HEK293T (cell line): ENCODE results near the gene EME1.
A peak's percentile ranks its signal among the peaks of the same experiment; 100 is the strongest.

ENCODE experiments used
- CTCF ChIA-PET: fragments of 350-600 bp; formaldehyde crosslinking; extraction: SDS; loops from one replicate; lab custom pipeline; 2021; ENCODE audit warnings: antibody characterized with exemption, inconsistent platforms; lab: Yijun Ruan, JAX
- POLR2A ChIA-PET: fragments of 350-600 bp; formaldehyde crosslinking; extraction: SDS; loops from one replicate; lab custom pipeline; 2020; ENCODE audit warnings: antibody characterized with exemption, inconsistent platforms; lab: Yijun Ruan, JAX
- DNase-seq: peaks from one replicate; pipeline ENCODE4 v3.0.0; 2012; ENCODE audit warnings: mixed read lengths; ENCODE audit errors: extremely low spot score
- ARNT ChIP-seq: fragments of 450-650 bp; IDR thresholded peaks from 2 replicates; pipeline ENCODE4 v1.6.1; 2017; ENCODE audit warnings: mild to moderate bottlenecking
- BHLHE40 ChIP-seq: fragments of 450-650 bp; IDR thresholded peaks from 2 replicates; pipeline ENCODE4 v1.6.1; 2016; ENCODE audit warnings: mild to moderate bottlenecking, moderate library complexity, borderline replicate concordance
- CTBP1 ChIP-seq: fragments of 450-650 bp; IDR thresholded peaks from 2 replicates; pipeline ENCODE4 v1.6.1; 2016; ENCODE audit warnings: borderline replicate concordance
- ELF4 ChIP-seq: fragments of 450-650 bp; IDR thresholded peaks from 2 replicates; pipeline ENCODE4 v1.6.1; 2017; ENCODE audit warnings: antibody characterized with exemption
- FOXA1 ChIP-seq: fragments of 450-650 bp; IDR thresholded peaks from 2 replicates; pipeline ENCODE4 v1.6.1; 2016; ENCODE audit warnings: mild to moderate bottlenecking
- FOXK2 ChIP-seq: fragments of 450-650 bp; IDR thresholded peaks from 2 replicates; pipeline ENCODE4 v1.6.1; 2016; ENCODE audit warnings: mild to moderate bottlenecking
- FOXM1 ChIP-seq: fragments of 450-650 bp; IDR thresholded peaks from 2 replicates; pipeline ENCODE4 v1.6.1; 2017; ENCODE audit warnings: mild to moderate bottlenecking, borderline replicate concordance
- HDGF ChIP-seq: fragments of 450-650 bp; IDR thresholded peaks from 2 replicates; pipeline ENCODE4 v1.6.1; 2017; ENCODE audit warnings: antibody characterized with exemption, borderline replicate concordance
- L3MBTL2 ChIP-seq: fragments of 450-650 bp; conservative IDR thresholded peaks from 2 replicates; pipeline ENCODE4 v1.6.1; 2016; ENCODE audit warnings: mild to moderate bottlenecking
- LEF1 ChIP-seq: fragments of 450-650 bp; IDR thresholded peaks from 2 replicates; pipeline ENCODE4 v1.6.1; 2017; ENCODE audit warnings: mild to moderate bottlenecking, borderline replicate concordance
- NFRKB ChIP-seq: fragments of 450-650 bp; IDR thresholded peaks from 2 replicates; pipeline ENCODE4 v1.6.1; 2016; ENCODE audit warnings: mild to moderate bottlenecking, moderate library complexity
- SP1 ChIP-seq: fragments of 450-650 bp; IDR thresholded peaks from 2 replicates; pipeline ENCODE4 v1.6.1; 2017
- SUZ12 ChIP-seq: fragments of 450-650 bp; IDR thresholded peaks from 2 replicates; pipeline ENCODE4 v1.6.1; 2016; ENCODE audit warnings: mild to moderate bottlenecking
- TARDBP ChIP-seq: fragments of 450-650 bp; IDR thresholded peaks from 2 replicates; pipeline ENCODE4 v1.6.1; 2016
- ZNF384 ChIP-seq: fragments of 450-650 bp; IDR thresholded peaks from 2 replicates; pipeline ENCODE4 v1.6.1; 2016
- TF ChIP-seq, protein P1 (sequence below): fragments of 450-650 bp; IDR thresholded peaks from 2 replicates; pipeline ENCODE4 v1.6.1; 2016

Gene EME1

DNA sequence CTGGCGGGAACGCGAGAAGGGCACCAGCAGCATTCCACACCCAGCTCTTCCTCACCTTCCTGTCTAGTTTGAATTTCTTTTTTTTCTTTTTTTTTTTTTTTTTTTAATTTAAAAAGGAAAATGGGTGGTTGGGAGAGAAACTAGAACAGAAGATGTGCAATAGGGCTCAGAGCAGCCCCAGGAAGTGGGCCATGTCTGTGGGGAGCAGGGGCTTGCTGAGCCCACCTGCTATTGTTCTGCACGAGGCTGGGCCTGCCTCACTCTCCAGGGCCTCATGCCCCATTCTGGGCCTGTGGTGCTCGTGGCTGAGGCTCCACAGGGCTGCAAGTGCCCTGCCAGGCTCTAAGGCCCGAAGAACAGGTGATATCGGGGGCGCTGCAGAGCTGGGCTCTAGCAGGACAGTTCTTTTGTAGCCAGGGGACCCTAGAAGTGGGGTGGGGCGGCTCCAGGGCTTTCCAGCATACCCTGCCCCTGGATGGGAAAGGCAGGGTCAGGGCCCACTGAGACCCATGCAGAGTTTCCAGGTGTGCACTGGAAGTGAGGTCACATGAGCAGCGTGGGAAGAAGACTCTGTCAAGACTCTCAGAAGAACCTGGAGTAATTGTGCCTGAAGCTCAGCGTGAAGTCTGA, 12.4 kb upstream of the EME1 start:
- TF ChIP-seq TARDBP = no peak
- TF ChIP-seq ELF4 = no peak
- no peak for TF ChIP-seq SP1
- no peak for TF ChIP-seq L3MBTL2
- no peak for TF ChIP-seq FOXK2
- no peak for TF ChIP-seq FOXM1
- no peak for TF ChIP-seq CTBP1
- no peak for TF ChIP-seq ZNF384
- TF ChIP-seq LEF1 = no peak
- no peak for TF ChIP-seq SUZ12
- TF ChIP-seq, protein P1, sequence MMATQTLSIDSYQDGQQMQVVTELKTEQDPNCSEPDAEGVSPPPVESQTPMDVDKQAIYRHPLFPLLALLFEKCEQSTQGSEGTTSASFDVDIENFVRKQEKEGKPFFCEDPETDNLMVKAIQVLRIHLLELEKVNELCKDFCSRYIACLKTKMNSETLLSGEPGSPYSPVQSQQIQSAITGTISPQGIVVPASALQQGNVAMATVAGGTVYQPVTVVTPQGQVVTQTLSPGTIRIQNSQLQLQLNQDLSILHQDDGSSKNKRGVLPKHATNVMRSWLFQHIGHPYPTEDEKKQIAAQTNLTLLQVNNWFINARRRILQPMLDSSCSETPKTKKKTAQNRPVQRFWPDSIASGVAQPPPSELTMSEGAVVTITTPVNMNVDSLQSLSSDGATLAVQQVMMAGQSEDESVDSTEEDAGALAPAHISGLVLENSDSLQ = no peak
- no peak for TF ChIP-seq HDGF
- TF ChIP-seq FOXA1 = no peak
- no peak for TF ChIP-seq BHLHE40
- no peak for TF ChIP-seq NFRKB
- no peak for TF ChIP-seq ARNT
- CTCF ChIA-PET = interaction anchor here (0.5 to 2.5 kb wide), 9 partner anchors 11 to 1328 kb away, joined by 3 to 13 read pairs (median 4); partner anchors contain the start of genes LRRC59 and XYLT2
- POLR2A ChIA-PET = interaction anchor here (1.5 to 3.7 kb wide), 4 partner anchors 10 to 36 kb away, joined by 3 to 17 read pairs (median 10); partner anchors contain the start of genes EME1, LRRC59, MRPL27 and XYLT2
- no peak for DNase-seq

DNA sequence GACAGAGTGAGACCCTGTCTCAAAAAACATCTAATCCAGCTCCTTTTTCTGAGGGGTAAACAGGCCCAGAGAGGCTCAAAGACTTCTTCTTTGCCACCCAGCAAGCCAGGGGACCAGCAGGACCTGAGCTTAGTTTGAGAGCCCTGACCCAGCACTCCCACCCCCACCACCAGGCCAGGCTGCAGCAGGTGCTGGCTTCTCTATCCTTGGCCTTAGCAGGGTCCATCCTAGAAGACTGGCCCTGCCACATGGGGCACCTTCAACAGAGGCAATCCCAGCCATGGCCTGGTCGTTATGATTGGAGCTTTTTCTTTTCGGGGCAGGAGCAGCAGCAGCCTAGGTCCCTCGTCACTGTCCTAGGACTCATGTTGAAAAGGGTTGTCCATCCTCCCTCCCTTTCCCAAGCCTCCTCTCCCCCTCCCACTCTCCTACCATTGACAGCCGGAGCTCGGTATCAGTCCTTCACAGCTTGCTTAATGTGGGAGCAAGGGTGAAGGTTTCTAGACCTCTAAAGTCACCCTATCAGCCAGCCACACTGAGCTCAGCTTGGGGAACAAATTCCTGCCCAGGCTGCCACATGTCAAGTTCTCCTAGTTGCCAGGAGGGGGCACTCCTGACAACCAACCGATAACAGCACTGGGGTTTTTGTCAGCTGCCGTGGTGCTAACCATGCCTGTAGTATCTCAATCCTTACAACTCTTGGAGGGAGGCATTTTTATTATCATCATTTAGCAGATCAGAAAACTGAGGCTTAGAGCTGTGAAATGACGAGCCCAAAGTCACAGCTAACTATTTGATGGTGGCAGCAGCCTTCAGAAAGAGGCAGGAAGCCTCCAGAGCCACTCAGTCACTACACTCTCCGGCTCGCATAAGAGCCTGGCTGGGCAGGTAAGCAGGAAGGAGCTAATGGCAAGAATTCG, 11.2 kb upstream of the EME1 start:
- POLR2A ChIA-PET = interaction anchor here (0.7 to 3.7 kb wide), 7 partner anchors 11 to 122 kb away, joined by 3 to 17 read pairs (median 12); partner anchors contain the start of genes EME1, LRRC59, MRPL27 and XYLT2
- no peak for TF ChIP-seq FOXM1
- TF ChIP-seq ELF4 = no peak
- TF ChIP-seq BHLHE40 = no peak
- TF ChIP-seq SP1 = no peak
- no peak for TF ChIP-seq TARDBP
- no peak for TF ChIP-seq L3MBTL2
- TF ChIP-seq FOXA1 = no peak
- TF ChIP-seq HDGF = no peak
- TF ChIP-seq SUZ12 = no peak
- no peak for TF ChIP-seq ARNT
- TF ChIP-seq LEF1 = no peak
- TF ChIP-seq, protein P1 = no peak
- TF ChIP-seq FOXK2 = no peak
- TF ChIP-seq CTBP1 = no peak
- DNase-seq = peak; percentile 83
- CTCF ChIA-PET = interaction anchor here (0.6 to 2.5 kb wide), 24 partner anchors 9 to 415 kb away, joined by 3 to 13 read pairs (median 4); partner anchors contain the start of genes ACSF2, COL1A1, EME1 and LRRC59

DNA sequence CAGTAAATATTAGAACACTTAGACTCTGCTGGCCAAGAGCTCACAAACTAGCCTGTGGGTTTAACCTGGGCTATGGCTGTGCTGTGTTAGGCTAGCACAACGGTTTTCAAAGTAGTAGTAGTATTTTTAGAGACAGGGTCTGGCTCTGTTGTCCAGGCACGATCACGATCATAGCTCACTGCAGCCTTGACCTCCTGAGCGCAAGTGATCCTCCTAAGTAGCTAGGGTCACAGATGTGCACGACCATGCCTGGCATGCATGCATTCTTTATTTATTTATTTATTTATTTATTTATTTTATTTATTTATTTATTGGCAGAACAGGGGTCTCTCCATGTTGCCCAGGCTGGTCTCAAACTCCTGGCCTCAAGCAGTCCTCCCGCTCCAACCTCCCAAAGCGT, 10.4 kb upstream of the EME1 start:
- no peak for DNase-seq
- ChIA-PET POLR2A (interaction anchor here (0.9 to 3.7 kb wide), 7 partner anchors 10 to 121 kb away, joined by 3 to 17 read pairs (median 12); partner anchors contain the start of genes EME1, LRRC59, MRPL27 and XYLT2), CTCF (interaction anchor here (0.8 to 2.5 kb wide), 18 partner anchors 8 to 416 kb away, joined by 3 to 13 read pairs (median 5); partner anchors contain the start of genes ACSF2, COL1A1, EME1 and MRPL27)
- TF ChIP-seq ELF4 (no peak), LEF1 (no peak), FOXM1 (no peak), TARDBP (no peak), ARNT (no peak), SP1 (no peak), CTBP1 (no peak), FOXA1 (no peak), NFRKB (no peak), L3MBTL2 (no peak), BHLHE40 (no peak), FOXK2 (no peak), SUZ12 (no peak), ZNF384 (no peak), HDGF (no peak)
- TF ChIP-seq, protein P1 = no peak

DNA sequence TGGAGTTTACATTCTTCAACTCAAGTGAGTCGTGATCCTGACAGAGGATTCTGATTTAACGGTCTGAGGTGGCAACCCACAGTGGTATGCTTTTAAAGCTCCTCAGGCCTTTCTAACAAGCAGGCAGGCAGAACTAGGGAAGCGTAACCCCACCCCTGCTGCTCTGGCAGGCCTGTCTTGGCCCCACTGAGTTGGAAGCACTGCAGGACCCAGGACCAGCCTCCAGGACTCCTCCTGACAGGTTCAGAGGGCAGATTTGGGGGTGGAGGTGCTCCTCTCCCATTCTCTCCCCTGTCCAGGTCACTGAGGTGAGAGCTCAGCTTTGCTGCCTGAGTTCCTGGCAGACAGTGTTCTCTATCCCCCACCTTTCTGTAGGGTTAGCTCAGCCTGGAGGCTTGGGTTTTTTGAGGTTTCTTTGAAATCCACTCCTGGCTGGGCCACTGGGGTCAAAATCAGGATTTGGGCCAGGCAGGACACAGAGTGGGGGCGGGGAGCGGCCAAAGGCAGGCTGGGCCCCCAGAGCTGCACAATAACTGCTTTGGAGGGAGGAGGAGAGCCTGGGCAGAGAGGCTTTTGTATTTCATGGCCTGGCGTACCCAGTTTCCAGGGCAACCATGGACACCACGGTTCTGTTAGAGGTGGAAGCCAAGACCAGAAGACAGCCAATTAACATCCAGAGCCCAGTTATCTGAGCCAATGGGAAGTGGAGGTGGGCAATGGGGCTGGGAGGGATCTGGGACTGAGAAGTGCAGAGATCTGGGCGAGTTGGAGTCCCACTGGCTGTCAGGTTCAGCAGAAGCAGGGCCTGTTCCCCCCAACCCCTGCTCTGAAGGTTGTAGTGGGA, 9.6 kb upstream of the EME1 start:
- TF ChIP-seq, protein P1 = no peak
- TF ChIP-seq ZNF384 (no peak), ELF4 (no peak), FOXK2 (no peak), FOXM1 (no peak), ARNT (no peak), L3MBTL2 (no peak), TARDBP (no peak), FOXA1 (no peak), NFRKB (no peak), SUZ12 (no peak), SP1 (no peak), HDGF (no peak), LEF1 (no peak)
- ChIA-PET POLR2A (interaction anchor here (1.0 to 3.7 kb wide), 6 partner anchors 9 to 120 kb away, joined by 3 to 17 read pairs (median 13); partner anchors contain the start of genes EME1, LRRC59, MRPL27 and XYLT2), CTCF (interaction anchor here (1.0 to 2.0 kb wide), 4 partner anchors 7 to 58 kb away, joined by 3 to 7 read pairs (median 4); no protein-coding TSS in a partner anchor)
- DNase-seq = no peak
